Adipocyte (in vitro differentiated cells): Measurements from ENCODE around the gene TAS2R1.

Source experiments
- DNase-seq: peaks from one replicate; pipeline ENCODE4 v3.0.0-alpha.2; 2015; ENCODE audit warnings: low read depth
- H3K27me3 ChIP-seq: replicated peaks from 2 replicates; pipeline ENCODE4 v1.7.0; 2013; ENCODE audit warnings: mild to moderate bottlenecking, low read length, moderate library complexity; ENCODE audit not compliant: control insufficient read depth, insufficient read depth
- H3K36me3 ChIP-seq: 2 replicates; pipeline ENCODE4 v1.7.0; 2013; ENCODE audit warnings: low read length, mild to moderate bottlenecking, moderate library complexity; ENCODE audit not compliant: control insufficient read depth, insufficient read depth, severe bottlenecking
- H3K4me1 ChIP-seq: 2 replicates; pipeline ENCODE4 v1.7.0; 2013; ENCODE audit warnings: mild to moderate bottlenecking, low read length, moderate library complexity; ENCODE audit not compliant: control insufficient read depth, insufficient read depth
- H3K4me3 ChIP-seq: 2 replicates; pipeline ENCODE4 v1.7.0; 2013; ENCODE audit warnings: mild to moderate bottlenecking, low read length, moderate library complexity
- H3K9ac ChIP-seq: 2 replicates; pipeline ENCODE4 v1.7.0; 2013; ENCODE audit warnings: mild to moderate bottlenecking, low read length, moderate library complexity
- H3K9me3 ChIP-seq: 2 replicates; pipeline ENCODE4 v1.7.0; 2013; ENCODE audit warnings: mild to moderate bottlenecking, low read length, moderate library complexity; ENCODE audit not compliant: control insufficient read depth

Gene TAS2R1

DNA sequence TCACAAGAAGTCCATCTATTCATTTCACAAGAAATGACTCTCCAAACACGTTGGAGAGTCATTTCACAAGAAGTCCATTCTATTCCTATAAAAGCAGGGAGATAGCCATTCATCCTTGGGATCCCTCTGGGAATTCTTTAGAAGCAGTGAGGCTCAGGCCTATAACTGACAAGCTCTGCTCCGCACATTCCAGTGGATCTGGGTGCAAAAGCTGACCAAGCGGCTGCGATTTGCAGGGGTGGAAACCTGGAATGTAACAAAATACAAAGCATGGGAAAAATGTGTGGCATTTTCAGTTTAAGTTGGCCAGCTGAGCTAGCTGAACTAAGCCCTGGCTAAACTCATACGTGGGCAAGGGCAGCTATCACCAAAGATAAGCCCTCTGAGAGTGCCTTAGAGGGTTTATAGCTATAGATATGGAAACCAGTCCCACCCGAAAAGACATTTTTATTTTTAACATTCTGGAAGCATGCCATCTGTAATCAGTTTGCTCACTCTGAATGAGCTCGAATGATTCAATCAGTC lies 8.7 kb downstream of the TAS2R1 start:
- peaks cover 27% of the 10 kb centered on the region for H3K4me1 ChIP-seq
- no peak overlapping the region for H3K4me3 ChIP-seq
- H3K36me3 ChIP-seq = no peaks in the 10 kb centered on the region
- H3K9me3 ChIP-seq = no peaks in the 10 kb centered on the region
- H3K9ac ChIP-seq = no peak overlapping the region
- DNase-seq = peak; percentile 62
- H3K27me3 ChIP-seq = peaks cover 23% of the 10 kb centered on the region

DNA sequence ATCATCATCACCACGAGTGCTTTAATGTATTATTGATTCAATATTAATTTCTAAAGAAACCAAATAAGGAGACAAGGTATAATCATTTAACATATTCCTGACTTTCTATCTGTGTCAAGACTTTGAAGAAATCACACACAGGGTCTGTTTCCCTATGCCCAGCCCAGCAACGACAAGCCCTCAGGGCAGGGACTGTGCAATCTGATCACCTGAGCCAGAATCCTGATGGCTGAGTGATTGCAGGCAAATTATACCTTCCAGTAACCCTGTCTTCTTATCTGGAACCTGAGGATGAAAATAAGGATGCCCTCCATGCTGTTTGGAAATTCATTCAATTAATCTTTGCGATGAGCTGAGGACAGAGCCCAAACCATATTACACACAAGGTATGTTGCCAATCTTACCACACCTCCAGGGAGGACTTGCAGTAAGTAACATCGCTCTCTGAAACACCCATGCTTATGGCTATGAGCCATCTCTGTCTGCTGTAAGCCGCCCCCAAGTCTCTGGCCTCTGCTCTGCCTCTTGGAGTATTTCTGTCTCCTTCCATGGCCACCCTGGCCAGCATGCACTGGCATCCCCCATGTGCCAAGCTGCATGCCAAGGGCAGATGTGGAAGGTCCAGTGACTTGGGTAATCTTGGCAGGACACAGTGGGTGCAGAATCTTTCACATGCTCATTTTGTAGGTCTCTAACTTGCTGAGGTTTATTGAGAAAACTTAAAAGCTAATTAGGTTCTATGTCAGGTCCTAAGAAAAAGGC lies 10.6 kb downstream of the TAS2R1 start:
- H3K4me1 ChIP-seq = peaks cover 27% of the 10 kb centered on the region
- no peak overlapping the region for H3K4me3 ChIP-seq
- no peaks in the 10 kb centered on the region for H3K36me3 ChIP-seq
- no peak for DNase-seq
- H3K9ac ChIP-seq = no peak overlapping the region
- H3K27me3 ChIP-seq = peaks cover 19% of the 10 kb centered on the region
- no peaks in the 10 kb centered on the region for H3K9me3 ChIP-seq

DNA sequence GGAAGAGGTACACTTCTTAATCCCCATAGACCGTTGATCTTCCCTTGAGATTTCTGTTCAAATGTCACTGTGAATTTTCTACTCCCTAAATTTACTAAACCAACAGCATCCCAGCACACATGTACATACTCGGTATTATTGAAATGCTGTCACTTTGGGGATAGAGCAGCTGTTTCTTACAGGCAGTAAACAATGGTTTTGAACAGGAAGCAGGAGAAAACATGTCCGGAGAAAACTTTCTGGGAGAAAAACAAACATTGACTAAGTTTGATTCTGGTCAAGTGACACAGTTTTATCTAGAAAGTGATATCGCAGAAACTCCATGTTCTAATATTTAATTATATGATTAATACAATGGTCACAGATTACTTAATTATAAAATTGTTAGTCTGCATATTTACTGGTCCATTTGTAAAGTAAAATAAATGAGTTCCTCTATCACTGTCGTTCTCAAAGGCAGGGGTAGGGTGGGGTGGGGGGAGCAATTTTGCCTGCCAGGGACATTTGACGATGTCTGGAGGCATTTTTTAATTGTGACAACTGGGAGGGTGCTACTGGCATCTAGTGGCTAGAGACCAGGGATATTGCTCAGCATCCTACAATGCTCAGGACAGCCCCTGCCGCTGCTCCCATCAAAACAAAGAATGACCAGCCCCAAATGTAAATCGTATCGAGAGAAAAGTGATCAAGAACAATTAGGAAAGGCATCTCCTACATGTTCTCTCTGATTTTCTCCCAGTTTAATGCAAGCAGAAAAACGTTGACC lies 12.2 kb downstream of the TAS2R1 start:
- no peak overlapping the region for H3K4me3 ChIP-seq
- H3K9me3 ChIP-seq = no peaks in the 10 kb centered on the region
- no peaks in the 10 kb centered on the region for H3K36me3 ChIP-seq
- H3K27me3 ChIP-seq = peaks cover 9% of the 10 kb centered on the region
- peaks cover 26% of the 10 kb centered on the region for H3K4me1 ChIP-seq
- DNase-seq = no peak
- no peak overlapping the region for H3K9ac ChIP-seq

DNA sequence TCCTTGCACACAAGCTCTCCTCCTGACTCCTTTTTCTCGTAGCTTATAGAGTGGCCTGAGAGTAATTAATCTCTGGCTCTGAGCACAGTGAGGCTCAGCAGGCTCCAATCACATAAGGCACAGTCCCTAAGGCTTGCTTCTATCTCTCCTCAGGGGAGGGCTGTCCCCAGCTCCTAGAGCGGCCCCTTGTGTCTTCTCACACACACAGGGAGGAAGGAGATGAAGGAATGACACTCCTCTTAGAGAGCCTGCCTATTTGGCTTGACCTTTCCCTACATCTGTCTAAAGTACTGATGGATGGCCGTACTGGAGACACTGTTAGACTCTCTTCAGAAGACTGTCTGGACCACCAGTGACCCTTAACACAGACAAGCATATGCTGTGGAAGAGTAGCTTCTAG lies 12.9 kb downstream of the TAS2R1 start:
- H3K4me3 ChIP-seq = no peak overlapping the region
- peaks cover 22% of the 10 kb centered on the region for H3K4me1 ChIP-seq
- H3K9ac ChIP-seq = no peak overlapping the region
- DNase-seq = no peak
- no peaks in the 10 kb centered on the region for H3K36me3 ChIP-seq
- no peaks in the 10 kb centered on the region for H3K9me3 ChIP-seq
- H3K27me3 ChIP-seq = peaks cover 9% of the 10 kb centered on the region

DNA sequence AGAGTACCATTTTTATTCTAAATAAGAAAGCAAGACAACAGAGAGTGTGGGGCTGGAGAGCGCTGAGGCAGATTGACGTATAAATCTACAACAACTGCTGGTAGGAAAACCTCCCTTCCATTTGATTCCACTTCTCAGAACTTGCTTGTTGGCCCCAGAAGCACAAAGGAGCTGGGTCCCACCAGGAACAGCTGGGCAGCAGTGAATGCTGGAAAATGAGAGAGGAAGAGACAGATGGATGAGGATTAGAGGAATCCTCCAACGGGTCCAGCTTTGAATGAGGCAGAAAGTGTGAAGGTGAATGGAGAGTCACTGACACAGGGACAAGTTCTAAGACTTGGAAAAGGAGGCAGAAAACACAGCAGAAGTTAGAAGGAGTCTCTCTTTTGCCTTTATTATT lies 14.8 kb downstream of the TAS2R1 start:
- Histone ChIP-seq H3K9me3 (peaks cover 10% of the 10 kb centered on the region), H3K36me3 (no peaks in the 10 kb centered on the region), H3K4me3 (no peak overlapping the region), H3K4me1 (peaks cover 7% of the 10 kb centered on the region), H3K27me3 (peaks cover 9% of the 10 kb centered on the region), H3K9ac (no peak overlapping the region)
- DNase-seq = no peak

DNA sequence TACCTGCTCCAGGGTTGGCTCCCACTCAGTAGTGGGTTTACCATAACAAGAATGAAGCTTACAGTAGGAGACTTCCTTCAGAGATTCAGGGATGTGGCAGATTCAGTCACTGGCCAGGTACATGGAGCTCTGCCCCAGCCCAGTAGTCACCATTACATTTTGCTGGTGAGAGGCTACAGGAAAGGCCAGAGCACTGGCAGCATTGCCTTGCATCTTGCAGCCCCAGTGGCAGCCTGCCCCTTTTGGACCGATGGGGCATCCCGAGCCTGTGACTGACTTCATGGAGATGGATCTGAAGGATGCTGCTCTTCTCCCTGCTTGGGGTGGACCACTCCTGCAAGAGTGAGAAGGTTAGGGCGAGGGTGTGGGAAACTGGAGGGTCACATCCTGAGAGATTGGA lies 16.8 kb downstream of the TAS2R1 start:
- Histone ChIP-seq H3K4me3 (no peak overlapping the region), H3K9me3 (peaks cover 10% of the 10 kb centered on the region), H3K9ac (no peak overlapping the region), H3K4me1 (no peaks in the 10 kb centered on the region), H3K36me3 (no peaks in the 10 kb centered on the region), H3K27me3 (peaks cover 3% of the 10 kb centered on the region)
- DNase-seq = no peak

DNA sequence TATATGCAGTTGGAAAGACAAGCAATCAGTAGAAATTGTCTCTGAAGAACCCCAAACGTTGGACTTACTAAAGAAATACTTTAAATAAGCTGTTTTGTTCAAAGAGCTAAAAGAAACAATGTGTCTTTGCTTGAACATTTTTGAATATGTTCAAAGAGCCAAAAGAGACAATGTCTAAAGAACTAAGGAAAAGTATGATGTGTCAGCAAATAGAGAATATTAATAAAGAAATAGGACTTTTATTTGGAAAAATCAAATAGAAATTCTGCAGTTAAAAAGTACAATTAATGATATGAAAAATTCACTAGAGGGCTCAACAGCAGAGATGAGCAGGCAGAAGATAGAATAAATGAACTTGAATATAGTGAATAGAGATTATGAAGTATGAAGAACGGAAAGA lies 19.2 kb downstream of the TAS2R1 start:
- no peak for DNase-seq
- Histone ChIP-seq H3K9ac (no peak overlapping the region), H3K27me3 (no peaks in the 10 kb centered on the region), H3K36me3 (no peaks in the 10 kb centered on the region), H3K4me1 (no peaks in the 10 kb centered on the region), H3K4me3 (no peak overlapping the region), H3K9me3 (peaks cover 10% of the 10 kb centered on the region)

DNA sequence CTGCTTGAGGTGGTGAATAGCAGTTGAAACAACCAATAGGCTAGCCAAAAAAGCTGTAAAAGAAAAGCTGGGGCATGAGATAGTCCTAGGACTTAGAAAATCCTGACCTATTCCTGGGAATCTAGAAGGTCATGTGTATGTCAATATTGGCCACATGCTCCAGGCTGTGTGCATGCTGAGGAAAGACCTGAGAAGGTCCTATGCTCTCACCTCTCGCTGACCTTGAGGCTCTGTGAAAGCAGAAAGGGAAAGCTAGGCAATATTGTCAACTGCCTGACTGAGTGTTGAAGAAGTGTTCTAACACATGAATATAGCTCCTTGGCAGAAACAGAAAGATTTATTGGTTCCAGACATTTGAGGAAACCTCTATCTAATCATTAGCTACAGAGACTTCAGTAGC lies 19.8 kb downstream of the TAS2R1 start:
- Histone ChIP-seq H3K4me1 (no peaks in the 10 kb centered on the region), H3K4me3 (no peak overlapping the region), H3K9me3 (peaks cover 10% of the 10 kb centered on the region), H3K27me3 (no peaks in the 10 kb centered on the region), H3K9ac (no peak overlapping the region), H3K36me3 (no peaks in the 10 kb centered on the region)
- DNase-seq = no peak

DNA sequence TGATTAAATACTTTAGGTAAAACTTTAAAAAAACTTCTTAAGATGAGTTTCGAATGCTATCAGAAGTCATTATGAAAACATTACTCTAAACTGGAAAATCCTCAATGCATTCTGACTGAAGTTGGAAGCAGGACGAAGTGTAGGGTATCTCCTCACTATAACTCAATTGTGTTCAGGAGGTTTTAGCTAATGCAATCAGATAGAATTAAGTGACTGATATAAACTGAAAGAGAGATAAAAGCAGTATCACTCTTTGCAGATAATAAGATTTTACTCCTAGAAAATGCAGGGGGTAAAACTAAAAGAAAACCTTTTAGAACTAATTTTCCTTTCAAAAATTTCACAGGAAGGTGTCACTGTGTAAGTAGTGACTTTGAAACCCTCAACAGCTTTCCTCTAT lies 22.1 kb downstream of the TAS2R1 start:
- no peak for DNase-seq
- no peaks in the 10 kb centered on the region for H3K4me1 ChIP-seq
- H3K9me3 ChIP-seq = peaks cover 13% of the 10 kb centered on the region
- no peaks in the 10 kb centered on the region for H3K27me3 ChIP-seq
- no peak overlapping the region for H3K9ac ChIP-seq
- no peak overlapping the region for H3K4me3 ChIP-seq
- H3K36me3 ChIP-seq = no peaks in the 10 kb centered on the region

DNA sequence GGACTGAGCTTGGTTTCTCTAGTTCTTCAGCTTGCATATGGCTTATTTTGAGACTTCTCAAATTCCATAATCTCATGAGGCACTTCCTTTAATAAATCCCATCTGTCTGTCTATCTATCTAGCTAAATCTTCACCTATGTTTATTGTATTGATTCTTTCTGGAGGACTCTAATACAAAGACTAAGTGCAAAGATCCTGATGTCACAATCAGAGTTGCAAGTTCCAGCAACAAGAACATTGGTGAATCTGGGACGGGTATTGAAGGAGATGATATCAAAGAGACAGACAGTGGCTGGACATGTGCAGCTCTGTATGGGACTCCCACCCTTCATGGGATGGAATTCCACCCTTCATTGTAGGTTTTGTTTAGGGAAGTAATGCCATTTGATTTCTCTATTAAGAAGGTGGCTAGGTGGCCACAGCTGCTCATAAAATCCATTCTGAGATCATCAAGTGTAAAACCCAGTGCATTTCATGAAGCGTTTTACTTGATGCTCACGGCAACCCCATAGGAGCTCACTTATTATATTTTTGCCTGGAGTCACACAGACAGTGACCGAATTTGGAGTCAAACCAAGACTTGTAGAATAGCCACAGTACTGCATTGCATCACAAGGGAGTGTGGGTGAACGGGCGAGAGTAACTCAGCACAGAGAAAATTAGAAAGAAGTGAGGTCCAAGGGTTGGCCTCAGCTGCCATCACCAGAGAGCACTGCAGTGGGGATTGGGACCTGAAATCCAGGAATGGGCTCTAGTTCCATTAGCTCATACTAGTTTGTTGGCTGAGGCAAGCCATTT lies 24.9 kb downstream of the TAS2R1 start:
- H3K9ac ChIP-seq = no peak overlapping the region
- no peak for DNase-seq
- H3K27me3 ChIP-seq = peaks cover 5% of the 10 kb centered on the region
- H3K4me3 ChIP-seq = no peak overlapping the region
- peaks cover 3% of the 10 kb centered on the region for H3K9me3 ChIP-seq
- H3K36me3 ChIP-seq = no peaks in the 10 kb centered on the region
- H3K4me1 ChIP-seq = no peaks in the 10 kb centered on the region

DNA sequence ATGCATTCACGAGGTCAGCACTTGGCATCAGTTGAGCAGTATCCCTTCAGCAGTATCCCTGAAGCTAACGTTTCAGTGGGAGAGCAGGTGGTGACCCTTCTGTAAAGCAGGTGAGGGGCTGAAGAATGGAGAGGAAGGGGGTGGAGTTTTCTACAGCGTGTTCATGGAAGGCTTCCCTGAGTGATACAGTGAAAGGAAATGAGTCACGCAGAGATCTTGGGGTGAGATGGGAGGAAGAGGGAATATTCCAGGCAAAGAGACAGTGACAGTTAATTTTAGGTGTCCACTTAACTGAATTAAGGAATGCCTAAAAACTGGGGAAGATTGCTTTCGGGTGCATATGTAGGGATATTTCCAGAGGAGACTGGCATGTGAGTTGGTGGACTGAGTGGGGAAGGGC lies 25.7 kb downstream of the TAS2R1 start:
- H3K36me3 ChIP-seq = no peaks in the 10 kb centered on the region
- DNase-seq = no peak
- H3K4me1 ChIP-seq = no peaks in the 10 kb centered on the region

More for the DNA sequence above, 25.7 kb downstream of the TAS2R1 start:
- H3K9ac ChIP-seq = no peak overlapping the region
- H3K27me3 ChIP-seq = peaks cover 6% of the 10 kb centered on the region
- H3K9me3 ChIP-seq = peaks cover 3% of the 10 kb centered on the region
- H3K4me3 ChIP-seq = no peak overlapping the region
